K562 (cell line): Measurements from ENCODE around the gene MMP28. TPM values are rescaled to one million over a fixed set of nuclear protein-coding genes. Genes with fewer than 3 reads are reported as not detected.
A peak's percentile ranks its signal among the peaks of the same experiment; 100 is the strongest.

Experiments used
- BCOR ChIP-seq: fragments of 450-650 bp; IDR thresholded peaks from 2 replicates; pipeline ENCODE4 v1.6.1; 2016
- CBFA2T2 ChIP-seq: fragments of 450-650 bp; conservative IDR thresholded peaks from 2 replicates; pipeline ENCODE4 v1.6.1; 2017; ENCODE audit warnings: mild to moderate bottlenecking
- CBX1 ChIP-seq: sonication (generic); IDR thresholded peaks from 2 replicates; pipeline ENCODE4 v1.6.1; 2016; ENCODE audit warnings: antibody characterized with exemption, low read depth, mild to moderate bottlenecking
- CBX3 ChIP-seq, 2 experiments: IDR thresholded peaks; 1 replicate in 1 of 2; 2 replicates in 1 of 2; pipeline ENCODE4 v1.6.1; 2012; ENCODE audit warnings: inconsistent platforms in 2 of 2, low read length in 2 of 2, borderline replicate concordance in 1 of 2, control low read depth in 1 of 2
- EGR1 ChIP-seq: fragments of 450-650 bp; conservative IDR thresholded peaks from 2 replicates; pipeline ENCODE4 v1.6.1; 2017; ENCODE audit warnings: mild to moderate bottlenecking
- FOXA3 ChIP-seq, 2 experiments: fragments of 450-650 bp in 1 of 2; sonication (generic) in 1 of 2; formaldehyde crosslinking; IDR thresholded peaks in 1 of 2; conservative IDR thresholded peaks in 1 of 2; 2 replicates each; pipeline versions ENCODE4 v1.4.0 to v1.8.0; 2020 to 2022; ENCODE audit warnings: mild to moderate bottlenecking in 2 of 2, missing genetic modification reagents in 1 of 2
- KDM2B ChIP-seq: fragments of 250-450 bp; sonication (Bioruptor Pico); IDR thresholded peaks from 2 replicates; pipeline ENCODE4 v1.8.0; 2021; ENCODE audit warnings: mild to moderate bottlenecking, moderate library complexity
- MYBL2 ChIP-seq, 2 experiments: fragments of 450-650 bp in 1 of 2; sonication (generic) in 1 of 2; formaldehyde crosslinking in 1 of 2; IDR thresholded peaks; 2 replicates each; pipeline versions ENCODE4 v1.6.1 to v1.8.1; 2017 to 2022; ENCODE audit warnings: borderline replicate concordance in 1 of 2, inconsistent platforms in 1 of 2, low read depth in 1 of 2, mild to moderate bottlenecking in 1 of 2, missing genetic modification reagents in 1 of 2, moderate library complexity in 1 of 2
- NFIC ChIP-seq: fragments of 450-650 bp; IDR thresholded peaks from 2 replicates; pipeline ENCODE4 v1.6.1; 2017; ENCODE audit warnings: mild to moderate bottlenecking, inconsistent platforms
- SETDB1 ChIP-seq: IDR thresholded peaks from one replicate; pipeline ENCODE4 v1.6.1; 2012; ENCODE audit warnings: low read length, control low read depth, inconsistent platforms
- SIRT6 ChIP-seq: IDR thresholded peaks from one replicate; pipeline ENCODE4 v1.6.1; 2012; ENCODE audit warnings: low read depth, mild to moderate bottlenecking, control low read depth, inconsistent platforms, low read length, moderate library complexity
- SMARCA5 ChIP-seq: fragments of 450-650 bp; IDR thresholded peaks from 2 replicates; pipeline ENCODE4 v1.6.1; 2016
- STAT6 ChIP-seq: sonication (generic); formaldehyde crosslinking; IDR thresholded peaks from 2 replicates; pipeline ENCODE4 v1.8.1; 2023; ENCODE audit warnings: mild to moderate bottlenecking, missing genetic modification reagents
- TARDBP ChIP-seq: fragments of 450-650 bp; IDR thresholded peaks from 2 replicates; pipeline ENCODE4 v1.6.1; 2016
- ZNF280B ChIP-seq: fragments of 250-450 bp; sonication (Bioruptor Pico); IDR thresholded peaks from 2 replicates; pipeline ENCODE4 v1.5.1; 2021; ENCODE audit warnings: mild to moderate bottlenecking
- ZNF316 ChIP-seq: fragments of 450-650 bp; IDR thresholded peaks from 2 replicates; pipeline ENCODE4 v1.6.1; 2016
- ZNF780A ChIP-seq: fragments of 250-450 bp; sonication (Bioruptor Pico); IDR thresholded peaks from 2 replicates; pipeline ENCODE4 v1.5.0; 2021; ENCODE audit warnings: mild to moderate bottlenecking
- polyA plus RNA-seq, 8 experiments: library from polyadenylated mRNA; depleted of rRNA in 4 of 8; stranded (reverse) in 5 of 8; unstranded in 3 of 8; fragments of >200 nt; fragmentation: Nextera tagmentation in 2 of 8; fragmentation: Illumina TruSeq in 1 of 8; extraction: Ambion mirVana in 2 of 8; extraction: Trizol in 1 of 8; gene quantifications; 2 replicates each; pipeline versions ENCODE4 v1.2.1 to v1.2.3, GENCODE V29; 2011 to 2014; ENCODE audit warnings: inconsistent platforms in 1 of 8, missing spikeins in 1 of 8
- total RNA-seq, 7 experiments: library from RNA; depleted of rRNA in 6 of 7; stranded (reverse); fragments of >200 nt in 6 of 7; fragmentation: Illumina TruSeq in 2 of 7; extraction: Trizol in 2 of 7; gene quantifications; 2 replicates each; pipeline versions ENCODE4 v1.2.1 to v1.2.3, GENCODE V29; 2011 to 2021; ENCODE audit warnings: low replicate concordance in 1 of 7
- TF ChIP-seq, protein P1 (sequence below): sonication (generic); formaldehyde crosslinking; IDR thresholded peaks from 2 replicates; pipeline ENCODE4 v1.8.0; 2022; ENCODE audit warnings: mild to moderate bottlenecking, low read depth, missing genetic modification reagents
- TF ChIP-seq, protein P2 (sequence below): fragments of 450-650 bp; formaldehyde crosslinking; IDR thresholded peaks from 2 replicates; pipeline ENCODE4 v1.4.0; 2022; ENCODE audit warnings: missing genetic modification characterization
- TF ChIP-seq, protein P3 (sequence below): sonication (generic); formaldehyde crosslinking; IDR thresholded peaks from 2 replicates; pipeline ENCODE4 v1.5.0; 2020; ENCODE audit warnings: missing genetic modification reagents

The MMP28 gene
- total and polyA plus RNA-seq, 9 of the 15 experiments (the other 6 are each of a cell fraction or from before 2014, with no cell fraction given), result not detected

DNA sequence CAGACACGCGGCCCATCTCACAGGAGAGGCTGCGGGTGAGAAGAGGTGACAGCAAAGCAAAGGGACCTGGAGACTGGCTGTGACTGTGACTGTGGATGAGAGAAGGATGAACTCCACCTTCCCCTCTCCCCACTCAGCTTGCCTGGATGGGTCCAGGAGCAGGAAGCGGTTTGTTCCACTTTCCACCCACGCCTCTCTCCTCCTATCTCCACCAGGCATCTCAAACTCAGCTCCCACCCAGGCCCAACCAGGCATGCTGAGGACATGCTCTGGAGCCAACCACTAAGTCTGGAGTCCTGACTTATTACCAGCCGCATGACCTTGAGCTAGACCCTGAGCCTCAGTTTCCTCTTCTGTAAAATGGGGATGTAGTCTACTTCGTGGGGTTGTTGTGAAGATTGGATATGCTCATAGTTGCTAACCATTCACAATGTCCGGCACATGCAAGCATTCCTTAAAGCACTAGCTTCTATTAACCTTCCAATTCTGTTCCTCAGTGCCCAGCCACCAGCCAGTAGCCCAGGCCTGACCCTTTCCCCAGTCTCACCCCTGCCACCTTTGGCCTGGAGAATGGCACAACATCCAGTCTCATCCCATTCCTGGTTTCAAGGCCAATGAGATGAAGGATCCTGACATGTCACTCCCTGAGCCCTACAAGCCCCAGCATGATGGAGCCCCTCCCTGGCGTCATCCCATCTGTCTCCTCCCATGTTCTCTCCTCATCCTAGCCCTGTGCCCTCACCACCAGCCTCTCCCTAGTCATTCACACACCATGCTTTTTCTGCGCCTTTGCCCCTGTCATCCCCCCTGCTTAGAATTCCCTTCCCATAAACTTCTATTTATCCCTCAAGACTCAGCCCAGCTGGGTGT, 44.7 kb downstream of the MMP28 start (continued):
- TF ChIP-seq, protein P1, sequence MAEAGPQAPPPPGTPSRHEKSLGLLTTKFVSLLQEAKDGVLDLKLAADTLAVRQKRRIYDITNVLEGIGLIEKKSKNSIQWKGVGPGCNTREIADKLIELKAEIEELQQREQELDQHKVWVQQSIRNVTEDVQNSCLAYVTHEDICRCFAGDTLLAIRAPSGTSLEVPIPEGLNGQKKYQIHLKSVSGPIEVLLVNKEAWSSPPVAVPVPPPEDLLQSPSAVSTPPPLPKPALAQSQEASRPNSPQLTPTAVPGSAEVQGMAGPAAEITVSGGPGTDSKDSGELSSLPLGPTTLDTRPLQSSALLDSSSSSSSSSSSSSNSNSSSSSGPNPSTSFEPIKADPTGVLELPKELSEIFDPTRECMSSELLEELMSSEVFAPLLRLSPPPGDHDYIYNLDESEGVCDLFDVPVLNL (CRISPR knock-in tag), result no peak
- peak; percentile 93 for TF ChIP-seq SMARCA5
- no peak for TF ChIP-seq NFIC
- no peak for TF ChIP-seq CBFA2T2
- TF ChIP-seq STAT6 (CRISPR knock-in tag), result no peak
- TF ChIP-seq, protein P2, sequence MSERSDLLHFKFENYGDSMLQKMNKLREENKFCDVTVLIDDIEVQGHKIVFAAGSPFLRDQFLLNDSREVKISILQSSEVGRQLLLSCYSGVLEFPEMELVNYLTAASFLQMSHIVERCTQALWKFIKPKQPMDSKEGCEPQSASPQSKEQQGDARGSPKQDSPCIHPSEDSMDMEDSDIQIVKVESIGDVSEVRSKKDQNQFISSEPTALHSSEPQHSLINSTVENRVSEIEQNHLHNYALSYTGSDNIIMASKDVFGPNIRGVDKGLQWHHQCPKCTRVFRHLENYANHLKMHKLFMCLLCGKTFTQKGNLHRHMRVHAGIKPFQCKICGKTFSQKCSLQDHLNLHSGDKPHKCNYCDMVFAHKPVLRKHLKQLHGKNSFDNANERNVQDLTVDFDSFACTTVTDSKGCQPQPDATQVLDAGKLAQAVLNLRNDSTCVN (CRISPR knock-in tag), result no peak
- TF ChIP-seq CBX1, result peak; percentile 71; the same call in 1 of the 2 replicates
- peak in 1 of 2 experiments; percentile 85; a peak in 2 of 3 replicates for TF ChIP-seq CBX3 (IDR thresholded peaks at IDR 0.05; ENCODE audit: borderline replicate concordance in 1 of 2, low read length in 2 of 2)
- no peak for TF ChIP-seq ZNF780A (CRISPR knock-in tag)
- no peak for TF ChIP-seq MYBL2 (IDR thresholded peaks at IDR 0.05; ENCODE audit: low read depth)
- no peak for TF ChIP-seq MYBL2 (CRISPR knock-in tag; IDR thresholded peaks at IDR 0.05; ENCODE audit: borderline replicate concordance)
- no peak for TF ChIP-seq FOXA3 (CRISPR knock-in tag; conservative IDR thresholded peaks at IDR 0.05 in 1 of 2, IDR thresholded peaks at IDR 0.05 in 1 of 2)
- TF ChIP-seq SIRT6, result no peak
- TF ChIP-seq ZNF280B, result no peak
- peak; percentile 91 for TF ChIP-seq EGR1
- peak; percentile 96 for TF ChIP-seq BCOR
- TF ChIP-seq ZNF316, result no peak
- TF ChIP-seq, protein P3, sequence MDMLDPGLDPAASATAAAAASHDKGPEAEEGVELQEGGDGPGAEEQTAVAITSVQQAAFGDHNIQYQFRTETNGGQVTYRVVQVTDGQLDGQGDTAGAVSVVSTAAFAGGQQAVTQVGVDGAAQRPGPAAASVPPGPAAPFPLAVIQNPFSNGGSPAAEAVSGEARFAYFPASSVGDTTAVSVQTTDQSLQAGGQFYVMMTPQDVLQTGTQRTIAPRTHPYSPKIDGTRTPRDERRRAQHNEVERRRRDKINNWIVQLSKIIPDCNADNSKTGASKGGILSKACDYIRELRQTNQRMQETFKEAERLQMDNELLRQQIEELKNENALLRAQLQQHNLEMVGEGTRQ (CRISPR knock-in tag), result no peak
- TF ChIP-seq TARDBP, result no peak
- no peak for TF ChIP-seq KDM2B
- TF ChIP-seq SETDB1, result no peak
